ENCODE data around the gene MBOAT7.
"Not testable (repeated sequence)": the region's sequence is repeated elsewhere in the genome, so short reads cannot be mapped to it uniquely, and the experiment has no call there.

The MBOAT7 gene

GRCh38 chr19:54189145-54189734 lies at the start of gene MBOAT7:
Gene MBOAT7 (minus strand): TSS chr19:54189580. CDS start chr19:54188508, 1,072 bp downstream.
- DNase-seq (ENCODE audit: low read depth), result no peak

- no peak for DNase-seq (ENCODE audit: low read depth)
Observed at GRCh38 chr19:54233941-54234340, 44.6 kb upstream of the MBOAT7 start.

GRCh38 chr19:54231077-54231931 lies 41.9 kb upstream of the MBOAT7 start:
- peak; percentile 75 for DNase-seq (ENCODE audit: low read depth)

- DNase-seq (ENCODE audit: low read depth), result no peak
Observed at GRCh38 chr19:54230031-54230430, 40.7 kb upstream of the MBOAT7 start.

GRCh38 chr19:54229146-54229545 lies 39.8 kb upstream of the MBOAT7 start:
- DNase-seq (ENCODE audit: low read depth), result no peak

GRCh38 chr19:54224619-54225018 lies 35.2 kb upstream of the MBOAT7 start:
- not testable (repeated sequence) for DNase-seq (ENCODE audit: low read depth)

GRCh38 chr19:54223937-54224281 lies 34.5 kb upstream of the MBOAT7 start:
- DNase-seq (ENCODE audit: low read depth), result not testable (repeated sequence)

GRCh38 chr19:54223277-54223936 lies 34.0 kb upstream of the MBOAT7 start:
- not testable (repeated sequence) for DNase-seq (ENCODE audit: low read depth)

GRCh38 chr19:54222474-54223276 lies 33.3 kb upstream of the MBOAT7 start, which contains the start of gene LILRB3:
Gene LILRB3 (minus strand): TSS chr19:54223007. CDS start chr19:54222976, 31 bp downstream.
- DNase-seq (ENCODE audit: low read depth), result not testable (repeated sequence)

- not testable (repeated sequence) for DNase-seq (ENCODE audit: low read depth)
Observed at GRCh38 chr19:54221947-54222346, 32.6 kb upstream of the MBOAT7 start.

- not testable (repeated sequence) for DNase-seq (ENCODE audit: low read depth)
Observed at GRCh38 chr19:54219702-54220101, 30.3 kb upstream of the MBOAT7 start.

GRCh38 chr19:54218960-54219661 lies 29.7 kb upstream of the MBOAT7 start:
- no peak for DNase-seq (ENCODE audit: low read depth)

- no peak for DNase-seq (ENCODE audit: low read depth)
Observed at GRCh38 chr19:54218259-54218658, 28.9 kb upstream of the MBOAT7 start.

- not testable (repeated sequence) for DNase-seq (ENCODE audit: low read depth)
Observed at GRCh38 chr19:54217517-54218247, 28.3 kb upstream of the MBOAT7 start.

GRCh38 chr19:54216869-54217268 lies 27.5 kb upstream of the MBOAT7 start:
- no peak for DNase-seq (ENCODE audit: low read depth)

GRCh38 chr19:54214734-54215133 lies 25.4 kb upstream of the MBOAT7 start:
- DNase-seq (ENCODE audit: low read depth), result not testable (repeated sequence)

GRCh38 chr19:54214217-54214616 lies 24.8 kb upstream of the MBOAT7 start:
- DNase-seq (ENCODE audit: low read depth), result not testable (repeated sequence)

GRCh38 chr19:54211235-54211634 lies 21.9 kb upstream of the MBOAT7 start:
- DNase-seq (ENCODE audit: low read depth), result no peak

GRCh38 chr19:54209811-54210494 lies 20.6 kb upstream of the MBOAT7 start:
- peak; percentile 23 for DNase-seq (ENCODE audit: low read depth)

All from activated T-cell treated with anti-CD3 and anti-CD28 coated beads for 24 hours (primary cell).